NCI-H1436 treated with DMSO at 0.1 percent for 48 hours (cell line): ENCODE data around the gene CCNG2.

Source experiments
- DNase-seq: peaks from one replicate; lab custom pipeline; 2025; lab: John Stamatoyannopoulos, UW

CCNG2 gene

DNA sequence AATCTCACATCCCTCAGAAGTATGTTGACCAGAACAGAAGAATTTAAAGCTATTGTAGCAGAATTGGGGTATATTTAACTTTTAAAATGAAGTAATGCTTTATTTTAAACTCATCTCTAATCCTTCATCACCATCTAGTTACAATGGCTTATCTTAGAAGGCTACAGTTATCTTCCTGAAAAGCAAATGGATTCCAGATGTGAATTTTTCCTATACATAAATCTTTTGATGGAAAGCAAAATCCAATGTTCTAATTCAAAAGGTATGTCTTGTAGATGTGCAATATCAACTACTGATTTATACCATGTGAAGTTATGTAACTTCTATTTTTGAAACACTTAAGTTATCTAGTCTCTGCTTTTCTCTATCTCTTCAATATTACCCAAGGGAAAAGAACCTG is 47.6 kb downstream of the CCNG2 start:
- DNase-seq, result no peak

GRCh38 chr4:77209012-77209411 is 52.0 kb downstream of the CCNG2 start:
- no peak for DNase-seq

GRCh38 chr4:77209936-77210335 is 52.9 kb downstream of the CCNG2 start:
- DNase-seq, result no peak

DNA sequence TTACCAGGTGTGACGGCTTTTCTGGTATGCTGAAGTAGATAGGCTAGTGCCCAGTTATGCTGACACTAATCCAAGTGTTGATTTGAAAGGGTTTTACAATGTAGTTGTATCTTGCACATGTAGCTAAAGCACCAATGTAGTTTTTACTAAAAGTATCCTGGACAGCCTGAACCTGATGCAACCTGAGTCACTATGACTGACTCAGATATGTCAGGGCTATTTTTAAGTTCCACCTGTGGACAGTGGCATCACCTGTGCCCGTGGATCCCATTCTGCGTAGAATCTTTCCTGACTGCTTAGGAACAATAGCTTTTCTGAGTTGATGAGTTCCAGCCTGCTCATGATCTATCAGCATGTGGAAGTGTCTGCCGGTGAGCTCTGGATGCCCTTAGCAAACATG is 58.1 kb downstream of the CCNG2 start:
- no peak for DNase-seq

- no peak for DNase-seq
These were observed 60.5 kb downstream of the CCNG2 start for GRCh38 chr4:77217526-77217925.

GRCh38 chr4:77219266-77219665 is 62.3 kb downstream of the CCNG2 start:
- DNase-seq, result no peak
